ENCODE data around the gene ECSIT. TPM values are rescaled to one million over a fixed set of nuclear protein-coding genes. Genes with fewer than 3 reads are reported as not detected.

ECSIT gene
- total RNA-seq, 1 experiment from 2014 or later, result 39.8 TPM

- no peak overlapping the region for H3K27ac Mint-ChIP-seq (ENCODE audit: unreplicated experiment)
- CTCF ChIA-PET, result no interaction called here
Observed at GRCh38 chr19:11457831-11458230, 71.1 kb downstream of the ECSIT start.

GRCh38 chr19:11457115-11457514 lies 71.8 kb downstream of the ECSIT start:
- H3K36me3 Mint-ChIP-seq (ENCODE audit: insufficient read depth, unreplicated experiment), result peaks cover 5% of the 10 kb centered on the region
- H3K27me3 ChIP-seq (replicated peaks; ENCODE audit: control insufficient read depth, insufficient read depth, low read length), result no peaks in the 10 kb centered on the region
- no peaks in the 10 kb centered on the region for H3K4me1 Mint-ChIP-seq (ENCODE audit: low read depth, unreplicated experiment)
- intact Hi-C loops (cut with micrococcal nuclease; ENCODE audit: unreplicated experiment), result no loop called here
- no peaks in the 10 kb centered on the region for H3K9me3 Mint-ChIP-seq (ENCODE audit: unreplicated experiment)
- CTCF ChIA-PET, result no interaction called here
- no peaks in the 10 kb centered on the region for H3K9me3 ChIP-seq
- no peak overlapping the region for H3K27ac Mint-ChIP-seq (ENCODE audit: unreplicated experiment)
- no peak overlapping the region for H3K4me3 ChIP-seq (ENCODE audit: low read depth, low read length)
- BruUV-seq (replicated peaks), result no TSS peak
- POLR2A ChIA-PET, result no interaction called here
- DNase-seq, result no peak
- no peak overlapping the region for H3K4me3 Mint-ChIP-seq (ENCODE audit: unreplicated experiment)
- no peaks in the 10 kb centered on the region for H3K4me1 ChIP-seq
- TF ChIP-seq CTCF (IDR thresholded peaks at IDR 0.05; ENCODE audit: insufficient read depth in 1 of 2, low read depth in 1 of 2, low read length in 1 of 2, severe bottlenecking in 1 of 2, unreplicated experiment in 1 of 2), result no peak
- H3K36me3 ChIP-seq (ENCODE audit: control insufficient read depth, insufficient read depth, low read length), result no peaks in the 10 kb centered on the region
- no peaks in the 10 kb centered on the region for H3K27me3 Mint-ChIP-seq (ENCODE audit: insufficient read depth, unreplicated experiment)

More at GRCh38 chr19:11457831-11458230, 71.1 kb downstream of the ECSIT start:
- Histone ChIP-seq H3K4me3 (ENCODE audit: low read depth, low read length) (no peak overlapping the region), H3K9me3 (no peaks in the 10 kb centered on the region), H3K27me3 (replicated peaks; ENCODE audit: control insufficient read depth, insufficient read depth, low read length) (no peaks in the 10 kb centered on the region), H3K36me3 (ENCODE audit: control insufficient read depth, insufficient read depth, low read length) (no peaks in the 10 kb centered on the region), H3K4me1 (no peaks in the 10 kb centered on the region)
- DNase-seq, result no peak
- Mint-ChIP-seq H3K36me3 (ENCODE audit: insufficient read depth, unreplicated experiment) (peaks cover 5% of the 10 kb centered on the region), H3K9me3 (ENCODE audit: unreplicated experiment) (no peaks in the 10 kb centered on the region), H3K4me1 (ENCODE audit: low read depth, unreplicated experiment) (no peaks in the 10 kb centered on the region), H3K27me3 (ENCODE audit: insufficient read depth, unreplicated experiment) (no peaks in the 10 kb centered on the region), H3K4me3 (ENCODE audit: unreplicated experiment) (no peak overlapping the region)
- BruUV-seq (replicated peaks), result no TSS peak
- POLR2A ChIA-PET, result no interaction called here
- intact Hi-C loops (cut with micrococcal nuclease; ENCODE audit: unreplicated experiment), result no loop called here
- TF ChIP-seq CTCF (IDR thresholded peaks at IDR 0.05; ENCODE audit: insufficient read depth in 1 of 2, low read depth in 1 of 2, low read length in 1 of 2, severe bottlenecking in 1 of 2, unreplicated experiment in 1 of 2), result no peak

DNA sequence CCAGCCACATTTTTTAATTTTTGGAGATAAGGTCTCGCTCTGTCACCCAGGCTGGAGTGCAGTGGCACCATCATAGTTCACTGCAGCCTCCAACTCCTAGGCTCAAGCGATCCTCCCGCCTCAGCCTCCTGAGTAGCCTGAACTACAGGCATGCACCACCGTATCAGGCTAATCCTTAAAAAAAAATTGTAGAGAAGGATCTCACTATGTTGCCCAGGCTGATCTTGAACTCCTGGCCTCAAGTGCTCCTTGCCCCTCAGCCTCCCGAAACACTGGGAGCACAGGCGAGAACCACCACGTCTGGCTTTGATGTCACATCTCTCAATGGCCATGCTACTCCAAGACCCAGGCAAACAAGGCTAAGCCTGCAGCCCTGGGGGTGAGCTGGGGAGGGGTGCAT lies 72.3 kb downstream of the ECSIT start:
- no peaks in the 10 kb centered on the region for H3K4me1 ChIP-seq
- no peak for DNase-seq
- no peak overlapping the region for H3K4me3 ChIP-seq (ENCODE audit: low read depth, low read length)
- no TSS peak for BruUV-seq (replicated peaks)
- no peaks in the 10 kb centered on the region for H3K36me3 ChIP-seq (ENCODE audit: control insufficient read depth, insufficient read depth, low read length)
- ChIA-PET POLR2A (interaction anchor here (0.7 kb wide), 1 partner anchor 82 kb away, joined by 3 read pairs; no protein-coding TSS in a partner anchor), CTCF (no interaction called here)
- TF ChIP-seq CTCF (IDR thresholded peaks at IDR 0.05; ENCODE audit: insufficient read depth in 1 of 2, low read depth in 1 of 2, low read length in 1 of 2, severe bottlenecking in 1 of 2, unreplicated experiment in 1 of 2), result no peak
- no peaks in the 10 kb centered on the region for H3K27me3 ChIP-seq (replicated peaks; ENCODE audit: control insufficient read depth, insufficient read depth, low read length)
- Mint-ChIP-seq H3K4me3 (ENCODE audit: unreplicated experiment) (no peak overlapping the region), H3K4me1 (ENCODE audit: low read depth, unreplicated experiment) (no peaks in the 10 kb centered on the region), H3K27ac (ENCODE audit: unreplicated experiment) (no peak overlapping the region), H3K9me3 (ENCODE audit: unreplicated experiment) (no peaks in the 10 kb centered on the region), H3K36me3 (ENCODE audit: insufficient read depth, unreplicated experiment) (peaks cover 5% of the 10 kb centered on the region), H3K27me3 (ENCODE audit: insufficient read depth, unreplicated experiment) (no peaks in the 10 kb centered on the region)
- no peaks in the 10 kb centered on the region for H3K9me3 ChIP-seq
- intact Hi-C loops (cut with micrococcal nuclease; ENCODE audit: unreplicated experiment), result no loop called here

Small RNA genes within 50 kb of the gene (microRNA-seq; reads per million reads assigned to microRNA genes)
- gene MIR7974, result 21.4 reads per million, percentile 58 among the genes with 10 or more reads in this experiment

Other genes with a start within 250 kb of the ECSIT start
- not detected in 2 replicates for gene TSPAN16, start 233.0 kb downstream of the ECSIT start, total RNA-seq (2022)
- gene RAB3D, start 189.5 kb downstream of the ECSIT start, total RNA-seq (2022), result 28.0 and 35.2 TPM in 2 replicates
- gene TMEM205, start 182.9 kb downstream of the ECSIT start, total RNA-seq (2022), result 68.3 and 76.1 TPM in 2 replicates
- 11.7 and 13.9 TPM in 2 replicates for gene CCDC159, start 182.6 kb downstream of the ECSIT start, total RNA-seq (2022)
- gene PLPPR2, start 173.7 kb downstream of the ECSIT start, total RNA-seq (2022), result 5.6 and 7.4 TPM in 2 replicates
- gene SWSAP1, start 154.5 kb downstream of the ECSIT start, total RNA-seq (2022), result 3.7 and 3.9 TPM in 2 replicates
- gene EPOR, start 144.8 kb downstream of the ECSIT start, total RNA-seq (2022), result 6.1 and 7.9 TPM in 2 replicates
- gene RGL3, start 109.8 kb downstream of the ECSIT start, total RNA-seq (2022), result 53.1 and 58.8 TPM in 2 replicates
- gene ODAD3, start 94.0 kb downstream of the ECSIT start, total RNA-seq (2022), result not detected in 2 replicates
- 412 and 456 TPM in 2 replicates for gene PRKCSH, start 93.5 kb downstream of the ECSIT start, total RNA-seq (2022)
- gene ELAVL3, start 48.1 kb downstream of the ECSIT start, total RNA-seq (2022), result not detected in 2 replicates
- 6.1 and 8.9 TPM in 2 replicates for gene ZNF653, start 23.3 kb downstream of the ECSIT start, total RNA-seq (2022)
- gene CNN1, start 9.7 kb upstream of the ECSIT start, total RNA-seq (2022), result 0.54 and 0.84 TPM in 2 replicates
- 48.5 and 49.4 TPM in 2 replicates for gene ELOF1, start 30.1 kb upstream of the ECSIT start, total RNA-seq (2022)
- 0.48 TPM in 1 of 2 replicates, not detected in the other for gene ACP5, start 48.5 kb upstream of the ECSIT start, total RNA-seq (2022)
- gene ZNF627, start 68.3 kb upstream of the ECSIT start, total RNA-seq (2022), result 8.1 and 9.0 TPM in 2 replicates
- gene ZNF823, start 209.8 kb upstream of the ECSIT start, total RNA-seq (2022), result 11.9 and 12.1 TPM in 2 replicates
- gene ZNF441, start 237.9 kb upstream of the ECSIT start, total RNA-seq (2022), result 3.2 and 4.4 TPM in 2 replicates